Suprapubic skin (tissue), 4 donors: ENCODE data around the gene SEC11A. TPM values are rescaled to one million over a fixed set of nuclear protein-coding genes. Genes with fewer than 3 reads are reported as not detected.

ENCODE experiments used
- DNase-seq, 2 donors: peaks; one replicate each; pipeline ENCODE4 v3.0.0-alpha.2; 2019; ENCODE audit warnings: low spot score in 2 of 2
- H3K27ac ChIP-seq: fragments of 200-600 bp; sonication (generic); one replicate; pipeline ENCODE4 v1.5.1; 2019
- H3K27me3 ChIP-seq: fragments of 200-600 bp; sonication (generic); one replicate; pipeline ENCODE4 v1.5.1; 2019
- H3K36me3 ChIP-seq: fragments of 200-600 bp; sonication (generic); one replicate; pipeline ENCODE4 v1.5.1; 2019
- H3K4me1 ChIP-seq: fragments of 200-600 bp; sonication (generic); one replicate; pipeline ENCODE4 v1.5.1; 2019
- H3K4me3 ChIP-seq: fragments of 200-600 bp; sonication (generic); one replicate; pipeline ENCODE4 v1.5.1; 2019; ENCODE audit warnings: mild to moderate bottlenecking
- H3K9me3 ChIP-seq: fragments of 200-600 bp; sonication (generic); one replicate; pipeline ENCODE4 v1.5.1; 2019
- CTCF ChIP-seq, 2 donors: fragments of 200-600 bp in 1 of 2; fragments of 450-650 bp in 1 of 2; sonication (generic) in 1 of 2; IDR thresholded peaks; one replicate each; pipeline ENCODE4 v1.5.1; 2016 to 2019; ENCODE audit warnings: antibody characterized with exemption in 2 of 2, mild to moderate bottlenecking in 1 of 2, moderate library complexity in 1 of 2
- EP300 ChIP-seq: sonication (generic); formaldehyde crosslinking; IDR thresholded peaks from one replicate; pipeline ENCODE4 v1.6.1; 2017; ENCODE audit warnings: antibody characterized with exemption
- POLR2A ChIP-seq, 2 donors: fragments of 450-650 bp; IDR thresholded peaks; one replicate each; pipeline ENCODE4 v1.6.1; 2017; ENCODE audit warnings: antibody characterized with exemption in 2 of 2, mild to moderate bottlenecking in 2 of 2, moderate library complexity in 2 of 2
- POLR2AphosphoS5 ChIP-seq, 3 donors: sonication (generic); formaldehyde crosslinking; IDR thresholded peaks; one replicate each; pipeline ENCODE4 v1.6.1; 2017; ENCODE audit warnings: antibody characterized with exemption in 3 of 3
- WGBS: methylation state at CpG from one replicate; pipeline ENCODE4 v1.1.5; 2018; 5-methylcytosine and 5-hydroxymethylcytosine counted together
- total RNA-seq, 4 donors: library from RNA; depleted of rRNA; stranded (reverse); fragments of >200 nt; gene quantifications; one replicate each; pipeline ENCODE4 v1.1.0, GENCODE V29; 2016

Gene SEC11A
- total RNA-seq, 4 donors from 2014 or later: 44.3 to 52.9 (median 47.3) TPM

GRCh38 chr15:84653910-84654688 is 61.8 kb downstream of the SEC11A start, which contains the start of gene WDR73:
WDR73 (minus strand) TSS chr15:84654283; CDS start chr15:84654274, 9 bp downstream.
- under 1% methylated on average over 31 of the region's 49 CpGs for WGBS
- peaks cover 53% of the 10 kb centered on the region for H3K4me1 ChIP-seq
- H3K4me3 ChIP-seq: peak within 1 kb of the TSS; percentile 75

GRCh38 chr15:84653584-84653909 is 62.4 kb downstream of the SEC11A start:
- no peak for DNase-seq
- Histone ChIP-seq H3K4me3 (peak overlapping the region; percentile 75), H3K27me3 (no peaks in the 10 kb centered on the region), H3K27ac (peak overlapping the region; percentile 87), H3K4me1 (peaks cover 55% of the 10 kb centered on the region), H3K9me3 (no peaks in the 10 kb centered on the region), H3K36me3 (peaks cover 31% of the 10 kb centered on the region)
- WGBS: 20% methylated on average over 7 of the region's 7 CpGs
- no peak for TF ChIP-seq POLR2AphosphoS5 (IDR thresholded peaks at IDR 0.05)
- TF ChIP-seq CTCF (IDR thresholded peaks at IDR 0.05): no peak
- no peak for TF ChIP-seq EP300
- no peak for TF ChIP-seq POLR2A (IDR thresholded peaks at IDR 0.05)

More at GRCh38 chr15:84653910-84654688, 61.8 kb downstream of the SEC11A start, which contains the start of gene WDR73:
- Histone ChIP-seq H3K27ac (peak within 1 kb of the TSS; percentile 87), H3K27me3 (no peaks in the 10 kb centered on the region), H3K36me3 (peaks cover 26% of the 10 kb centered on the region), H3K9me3 (no peaks in the 10 kb centered on the region)
- TF ChIP-seq EP300 (no peak), POLR2AphosphoS5 (IDR thresholded peaks at IDR 0.05) (peak in 2 of 3 donors; percentile 35 to 85), CTCF (IDR thresholded peaks at IDR 0.05) (peak in 1 of 2 donors; percentile 1), POLR2A (IDR thresholded peaks at IDR 0.05) (peak in 1 of 2 donors; percentile 60)
- DNase-seq: peak; percentile 98

GRCh38 chr15:84649706-84650105 is 66.2 kb downstream of the SEC11A start:
- WGBS: 73% methylated on average over 2 of the region's 2 CpGs
- Histone ChIP-seq H3K27me3 (no peaks in the 10 kb centered on the region), H3K4me3 (no peak overlapping the region), H3K9me3 (no peaks in the 10 kb centered on the region), H3K4me1 (peaks cover 30% of the 10 kb centered on the region), H3K36me3 (peaks cover 70% of the 10 kb centered on the region), H3K27ac (no peak overlapping the region)
- TF ChIP-seq CTCF (IDR thresholded peaks at IDR 0.05) (no peak), POLR2A (IDR thresholded peaks at IDR 0.05) (no peak), POLR2AphosphoS5 (IDR thresholded peaks at IDR 0.05) (no peak), EP300 (no peak)
- no peak for DNase-seq

- H3K27ac ChIP-seq: no peak overlapping the region
- no peaks in the 10 kb centered on the region for H3K27me3 ChIP-seq
- no peak overlapping the region for H3K4me3 ChIP-seq
- DNase-seq: no peak
- peaks cover 79% of the 10 kb centered on the region for H3K36me3 ChIP-seq
- TF ChIP-seq POLR2A (IDR thresholded peaks at IDR 0.05): no peak
- no peak for TF ChIP-seq CTCF (IDR thresholded peaks at IDR 0.05)
- no peak for TF ChIP-seq EP300
- no peak for TF ChIP-seq POLR2AphosphoS5 (IDR thresholded peaks at IDR 0.05)
- no peaks in the 10 kb centered on the region for H3K9me3 ChIP-seq
- 47% methylated on average over 3 of the region's 3 CpGs for WGBS
- H3K4me1 ChIP-seq: peaks cover 26% of the 10 kb centered on the region
Observed at GRCh38 chr15:84648539-84648938, 67.4 kb downstream of the SEC11A start.

- TF ChIP-seq EP300 (no peak), POLR2AphosphoS5 (IDR thresholded peaks at IDR 0.05) (no peak), CTCF (IDR thresholded peaks at IDR 0.05) (no peak), POLR2A (IDR thresholded peaks at IDR 0.05) (no peak)
- DNase-seq: no peak
- Histone ChIP-seq H3K9me3 (no peaks in the 10 kb centered on the region), H3K27ac (no peak overlapping the region), H3K4me1 (peaks cover 18% of the 10 kb centered on the region), H3K36me3 (peaks cover 87% of the 10 kb centered on the region), H3K27me3 (no peaks in the 10 kb centered on the region), H3K4me3 (no peak overlapping the region)
Observed at GRCh38 chr15:84647726-84648125, 68.2 kb downstream of the SEC11A start.
